Measurements from ENCODE around the gene ZNF30.

- TF ChIP-seq, protein P1, sequence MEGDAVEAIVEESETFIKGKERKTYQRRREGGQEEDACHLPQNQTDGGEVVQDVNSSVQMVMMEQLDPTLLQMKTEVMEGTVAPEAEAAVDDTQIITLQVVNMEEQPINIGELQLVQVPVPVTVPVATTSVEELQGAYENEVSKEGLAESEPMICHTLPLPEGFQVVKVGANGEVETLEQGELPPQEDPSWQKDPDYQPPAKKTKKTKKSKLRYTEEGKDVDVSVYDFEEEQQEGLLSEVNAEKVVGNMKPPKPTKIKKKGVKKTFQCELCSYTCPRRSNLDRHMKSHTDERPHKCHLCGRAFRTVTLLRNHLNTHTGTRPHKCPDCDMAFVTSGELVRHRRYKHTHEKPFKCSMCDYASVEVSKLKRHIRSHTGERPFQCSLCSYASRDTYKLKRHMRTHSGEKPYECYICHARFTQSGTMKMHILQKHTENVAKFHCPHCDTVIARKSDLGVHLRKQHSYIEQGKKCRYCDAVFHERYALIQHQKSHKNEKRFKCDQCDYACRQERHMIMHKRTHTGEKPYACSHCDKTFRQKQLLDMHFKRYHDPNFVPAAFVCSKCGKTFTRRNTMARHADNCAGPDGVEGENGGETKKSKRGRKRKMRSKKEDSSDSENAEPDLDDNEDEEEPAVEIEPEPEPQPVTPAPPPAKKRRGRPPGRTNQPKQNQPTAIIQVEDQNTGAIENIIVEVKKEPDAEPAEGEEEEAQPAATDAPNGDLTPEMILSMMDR (IDR thresholded peaks at IDR 0.05), result no peak
- TF ChIP-seq POLR2A (IDR thresholded peaks at IDR 0.05), result no peak
These were observed 37.9 kb downstream of the ZNF30 start for GRCh38 chr19:34964598-34964997.
